Loucy (cell line): ENCODE data around the gene AURKAIP1.

ENCODE experiments used
- EZH2phosphoT487 ChIP-seq: fragments of 200-600 bp; IDR thresholded peaks from 2 replicates; pipeline ENCODE4 v1.6.1; 2018; ENCODE audit warnings: antibody characterized with exemption, mild to moderate bottlenecking, moderate library complexity, borderline replicate concordance
- TF ChIP-seq, protein P1 (sequence below): fragments of 200-600 bp; sonication (generic); conservative IDR thresholded peaks from 2 replicates; pipeline ENCODE4 v1.5.1; 2014; ENCODE audit warnings: mild to moderate bottlenecking, antibody characterized with exemption, low read length

DNA sequence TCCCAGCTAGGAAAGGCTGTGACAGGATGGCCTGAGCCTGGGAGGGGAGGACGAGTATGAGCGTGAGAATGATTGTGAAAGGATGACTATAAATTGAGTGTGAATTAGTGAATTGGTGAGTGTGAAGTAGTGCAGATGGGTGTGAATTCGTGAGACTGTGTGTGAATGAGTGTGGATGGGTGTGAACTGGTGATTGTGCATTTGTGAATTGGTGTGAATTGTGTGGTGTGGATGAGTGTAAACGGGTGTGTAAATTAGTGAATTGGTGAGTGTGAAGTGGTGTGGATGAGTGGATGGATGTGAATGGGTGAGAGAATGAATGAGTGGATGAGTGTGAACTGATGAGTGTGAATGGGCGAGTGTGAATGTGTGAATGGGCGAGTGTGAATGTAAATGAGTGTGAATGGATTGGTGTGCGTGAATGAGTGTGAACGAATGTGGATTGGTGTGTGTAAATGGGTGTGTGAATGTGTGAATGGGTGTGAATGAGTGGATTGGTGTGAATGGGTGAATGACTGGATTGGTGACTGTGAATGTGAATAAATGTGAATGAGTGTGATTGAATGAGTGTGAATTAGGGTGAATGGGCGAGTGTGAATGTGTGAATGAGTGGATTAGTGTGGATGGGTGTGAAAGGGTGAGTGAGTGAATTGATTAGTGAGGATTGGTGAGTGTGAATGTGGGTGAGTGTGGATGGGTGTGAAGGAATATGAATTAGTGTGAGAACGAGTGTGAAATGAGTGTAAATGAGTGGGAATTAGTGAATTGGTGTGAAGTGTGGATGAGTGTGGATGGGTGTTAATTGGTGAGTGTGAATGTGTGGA, 8.9 kb downstream of the AURKAIP1 start:
- TF ChIP-seq, protein P1, sequence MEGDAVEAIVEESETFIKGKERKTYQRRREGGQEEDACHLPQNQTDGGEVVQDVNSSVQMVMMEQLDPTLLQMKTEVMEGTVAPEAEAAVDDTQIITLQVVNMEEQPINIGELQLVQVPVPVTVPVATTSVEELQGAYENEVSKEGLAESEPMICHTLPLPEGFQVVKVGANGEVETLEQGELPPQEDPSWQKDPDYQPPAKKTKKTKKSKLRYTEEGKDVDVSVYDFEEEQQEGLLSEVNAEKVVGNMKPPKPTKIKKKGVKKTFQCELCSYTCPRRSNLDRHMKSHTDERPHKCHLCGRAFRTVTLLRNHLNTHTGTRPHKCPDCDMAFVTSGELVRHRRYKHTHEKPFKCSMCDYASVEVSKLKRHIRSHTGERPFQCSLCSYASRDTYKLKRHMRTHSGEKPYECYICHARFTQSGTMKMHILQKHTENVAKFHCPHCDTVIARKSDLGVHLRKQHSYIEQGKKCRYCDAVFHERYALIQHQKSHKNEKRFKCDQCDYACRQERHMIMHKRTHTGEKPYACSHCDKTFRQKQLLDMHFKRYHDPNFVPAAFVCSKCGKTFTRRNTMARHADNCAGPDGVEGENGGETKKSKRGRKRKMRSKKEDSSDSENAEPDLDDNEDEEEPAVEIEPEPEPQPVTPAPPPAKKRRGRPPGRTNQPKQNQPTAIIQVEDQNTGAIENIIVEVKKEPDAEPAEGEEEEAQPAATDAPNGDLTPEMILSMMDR, result no peak
- no peak for TF ChIP-seq EZH2phosphoT487
